Trophoblast cell (in vitro differentiated cells and primary cell): ENCODE measurements around the gene TACR1.
A peak's percentile ranks its signal among the peaks of the same experiment; 100 is the strongest.
"Not testable (repeated sequence)": the region's sequence is repeated elsewhere in the genome, so short reads cannot be mapped to it uniquely, and the experiment has no call there.

Source experiments
- DNase-seq, 2 donors: peaks; one replicate each; pipeline ENCODE4 v3.0.0-alpha.2; 2016
- H2AFZ ChIP-seq: 2 replicates; pipeline ENCODE4 v1.6.1; 2013; ENCODE audit warnings: low read length, moderate library complexity, mild to moderate bottlenecking; ENCODE audit not compliant: insufficient read depth, poor library complexity
- H2AK5ac ChIP-seq: 2 replicates; pipeline ENCODE4 v1.6.1; 2013; ENCODE audit warnings: mild to moderate bottlenecking, low read length
- H2BK120ac ChIP-seq: 2 replicates; pipeline ENCODE4 v1.6.1; 2013; ENCODE audit warnings: low read length, mild to moderate bottlenecking, moderate library complexity; ENCODE audit not compliant: insufficient read depth, poor library complexity
- H2BK12ac ChIP-seq: 2 replicates; pipeline ENCODE4 v1.6.1; 2013; ENCODE audit warnings: mild to moderate bottlenecking, low read length, moderate library complexity
- H2BK5ac ChIP-seq: 2 replicates; pipeline ENCODE4 v1.6.1; 2013; ENCODE audit warnings: low read length, low read depth, moderate library complexity, mild to moderate bottlenecking; ENCODE audit not compliant: poor library complexity
- H3K14ac ChIP-seq: 2 replicates; pipeline ENCODE4 v1.6.1; 2013; ENCODE audit warnings: mild to moderate bottlenecking, low read length
- H3K18ac ChIP-seq: 2 replicates; pipeline ENCODE4 v1.6.1; 2013; ENCODE audit warnings: mild to moderate bottlenecking, low read length
- H3K23ac ChIP-seq: 2 replicates; pipeline ENCODE4 v1.6.1; 2013; ENCODE audit warnings: low read length
- H3K27ac ChIP-seq: 2 replicates; pipeline ENCODE4 v1.5.1; 2013; ENCODE audit warnings: low read depth, mild to moderate bottlenecking, inconsistent platforms, low read length, moderate library complexity
- H3K27me3 ChIP-seq: 2 replicates; pipeline ENCODE4 v1.6.1; 2013; ENCODE audit warnings: inconsistent platforms, mild to moderate bottlenecking, low read length, moderate library complexity; ENCODE audit not compliant: insufficient read depth
- H3K36me3 ChIP-seq, 2 experiments: 1 replicate in 1 of 2; 2 replicates in 1 of 2; pipeline ENCODE4 v1.6.1; 2013; ENCODE audit warnings: low read length in 2 of 2, mild to moderate bottlenecking in 2 of 2, moderate library complexity in 1 of 2; ENCODE audit not compliant: insufficient read depth in 2 of 2, control insufficient read depth in 1 of 2
- H3K4ac ChIP-seq: 2 replicates; pipeline ENCODE4 v1.6.1; 2013; ENCODE audit warnings: low read depth, mild to moderate bottlenecking, low read length, moderate library complexity
- H3K4me1 ChIP-seq, 2 experiments: 1 replicate in 1 of 2; 2 replicates in 1 of 2; pipeline ENCODE4 v1.6.1; 2013; ENCODE audit warnings: low read length in 2 of 2, mild to moderate bottlenecking in 2 of 2, moderate library complexity in 1 of 2; ENCODE audit not compliant: insufficient read depth in 2 of 2, control insufficient read depth in 1 of 2
- H3K4me2 ChIP-seq: 2 replicates; pipeline ENCODE4 v1.6.1; 2013; ENCODE audit warnings: inconsistent platforms, mild to moderate bottlenecking, low read length, moderate library complexity
- H3K4me3 ChIP-seq: 2 replicates; pipeline ENCODE4 v1.5.1; 2013; ENCODE audit warnings: mild to moderate bottlenecking, low read depth, low read length, inconsistent platforms
- H3K79me1 ChIP-seq: one replicate; pipeline ENCODE4 v1.6.1; 2013; ENCODE audit warnings: low read length
- H3K79me2 ChIP-seq: 2 replicates; pipeline ENCODE4 v1.6.1; 2013; ENCODE audit warnings: low read length, mild to moderate bottlenecking; ENCODE audit not compliant: control insufficient read depth, insufficient read depth, poor library complexity
- H3K9ac ChIP-seq: 2 replicates; pipeline ENCODE4 v1.6.1; 2013; ENCODE audit warnings: mild to moderate bottlenecking, low read length
- H3K9me3 ChIP-seq: 2 replicates; pipeline ENCODE4 v1.6.1; 2013; ENCODE audit warnings: low read depth, mild to moderate bottlenecking, control low read depth, inconsistent platforms, low read length; ENCODE audit not compliant: insufficient read depth
- H4K12ac ChIP-seq: 2 replicates; pipeline ENCODE4 v1.6.1; 2013; ENCODE audit warnings: low read depth, mild to moderate bottlenecking, low read length, moderate library complexity
- H4K8ac ChIP-seq: 2 replicates; pipeline ENCODE4 v1.6.1; 2013; ENCODE audit warnings: low read depth, mild to moderate bottlenecking, low read length, moderate library complexity
- H4K91ac ChIP-seq: one replicate; pipeline ENCODE4 v1.6.1; 2013; ENCODE audit warnings: low read depth, mild to moderate bottlenecking, low read length, moderate library complexity
- WGBS: extraction: QIAGEN DNeasy Blood & Tissue Kit; methylation state at CpG from one replicate; pipeline ENCODE4 v1.1.7; 2013; ENCODE audit warnings: missing lambda C conversion rate; ENCODE audit not compliant: insufficient read length, insufficient coverage; ENCODE audit errors: extremely low coverage; 5-methylcytosine and 5-hydroxymethylcytosine counted together

TACR1 gene

GRCh38 chr2:75147884-75148283 is 51.4 kb downstream of the TACR1 start:
- DNase-seq, H2BK12ac ChIP-seq, H3K18ac ChIP-seq, H4K8ac ChIP-seq, H2BK5ac ChIP-seq, H3K9me3 ChIP-seq, H2AFZ ChIP-seq, H3K23ac ChIP-seq, H4K12ac ChIP-seq, H3K79me1 ChIP-seq, H3K27me3 ChIP-seq, H3K14ac ChIP-seq, H4K91ac ChIP-seq, H3K4me1 ChIP-seq, H3K4me3 ChIP-seq, H3K36me3 ChIP-seq, H3K4me2 ChIP-seq, H3K4ac ChIP-seq, H2AK5ac ChIP-seq, H3K27ac ChIP-seq, H3K9ac ChIP-seq, H2BK120ac ChIP-seq, H3K79me2 ChIP-seq: not testable (repeated sequence)
- WGBS = no CpG with 5 or more reads among the region's 6 CpGs

DNA sequence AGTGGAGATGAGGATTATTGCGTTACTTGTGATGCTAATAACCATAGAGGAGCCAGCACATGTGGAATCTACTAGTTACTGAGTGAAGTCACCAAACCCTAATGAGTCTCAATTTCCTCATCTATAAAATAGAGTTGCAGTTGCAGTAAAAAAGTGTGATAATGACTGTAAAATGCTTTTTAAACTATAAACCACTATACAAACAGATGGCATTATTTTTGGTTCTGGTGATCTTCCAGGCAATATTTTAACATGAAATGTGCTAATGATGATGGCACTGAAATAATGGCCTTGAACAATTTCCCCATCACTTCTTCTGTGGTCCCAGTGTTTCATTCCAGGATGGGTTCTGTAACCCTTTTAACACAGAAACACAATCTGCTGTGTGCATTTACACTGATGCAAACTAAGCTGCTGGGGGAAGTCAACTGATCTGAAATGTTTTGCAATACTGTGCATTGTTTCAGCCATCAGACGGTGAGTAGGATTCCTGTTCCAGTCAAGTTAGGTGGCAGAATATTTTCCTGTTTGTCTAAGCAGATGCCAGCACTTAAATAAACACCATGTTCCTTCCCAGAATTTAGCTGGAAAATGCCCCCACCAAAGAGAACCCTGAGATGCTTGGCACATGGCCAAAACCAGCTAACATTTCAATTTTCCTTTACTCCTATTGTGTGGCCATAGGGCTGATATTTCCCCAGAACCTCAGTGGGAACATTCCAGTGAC is 52.6 kb downstream of the TACR1 start:
- Histone ChIP-seq H3K27me3 (no peaks in the 10 kb centered on the region), H2BK120ac (no peak overlapping the region), H3K14ac (no peak overlapping the region), H4K8ac (no peak overlapping the region), H3K4me2 (no peak overlapping the region), H2AK5ac (no peak overlapping the region), H3K4me1 (peaks cover 3 to 5% of the 10 kb centered on the region in 2 experiments), H4K12ac (no peak overlapping the region), H3K4ac (no peak overlapping the region), H3K4me3 (no peak overlapping the region), H3K23ac (no peak overlapping the region), H2BK5ac (no peak overlapping the region), H2AFZ (no peak overlapping the region), H3K9me3 (no peaks in the 10 kb centered on the region), H3K79me1 (peaks cover 2% of the 10 kb centered on the region), H3K36me3 (no peaks in the 10 kb centered on the region), H2BK12ac (no peak overlapping the region), H4K91ac (no peak overlapping the region), H3K18ac (no peak overlapping the region), H3K79me2 (peaks cover 1% of the 10 kb centered on the region), H3K27ac (no peak overlapping the region), H3K9ac (no peak overlapping the region)
- no CpG with 5 or more reads among the region's 2 CpGs for WGBS
- peak in 1 of 2 donors; percentile 62 for DNase-seq

DNA sequence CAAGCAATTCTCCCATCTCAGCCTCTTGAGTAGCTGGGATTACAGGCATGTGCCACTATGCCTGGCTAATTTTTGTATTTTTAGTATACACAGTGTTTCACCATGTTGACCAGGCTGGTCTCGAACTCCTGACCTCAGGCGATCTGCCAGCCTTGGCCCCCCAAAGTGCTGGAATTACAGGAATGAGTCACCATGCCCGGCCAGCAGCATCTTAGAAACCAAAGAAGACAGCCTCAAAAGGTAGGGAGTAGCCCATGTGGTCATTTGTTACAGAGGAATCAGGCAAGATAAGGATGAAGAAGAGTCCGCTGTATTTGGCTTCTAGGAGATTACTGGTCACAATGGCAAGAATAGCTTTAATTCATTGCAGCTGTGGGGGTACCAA is 53.1 kb downstream of the TACR1 start:
- DNase-seq, H3K4ac ChIP-seq, H3K9ac ChIP-seq: not testable (repeated sequence)

GRCh38 chr2:75142081-75142480 is 57.2 kb downstream of the TACR1 start:
- H3K9me3 ChIP-seq = no peaks in the 10 kb centered on the region
- no peak overlapping the region for H3K18ac ChIP-seq
- no peak overlapping the region for H3K4ac ChIP-seq
- H3K4me2 ChIP-seq = no peak overlapping the region
- H2AFZ ChIP-seq = no peak overlapping the region
- H3K36me3 ChIP-seq = no peaks in the 10 kb centered on the region
- no peak overlapping the region for H4K12ac ChIP-seq
- no peak overlapping the region for H3K9ac ChIP-seq
- no peak overlapping the region for H2BK12ac ChIP-seq
- H3K79me2 ChIP-seq = peaks cover 1% of the 10 kb centered on the region
- no peak overlapping the region for H4K91ac ChIP-seq
- no peak overlapping the region for H3K4me3 ChIP-seq
- H2AK5ac ChIP-seq = no peak overlapping the region
- no peak overlapping the region for H3K14ac ChIP-seq
- no peak overlapping the region for H2BK5ac ChIP-seq
- H2BK120ac ChIP-seq = no peak overlapping the region
- no peaks in the 10 kb centered on the region for H3K27me3 ChIP-seq
- no peak overlapping the region for H4K8ac ChIP-seq
- no peak for DNase-seq
- no peak overlapping the region for H3K23ac ChIP-seq
- peaks cover 2% of the 10 kb centered on the region for H3K79me1 ChIP-seq
- H3K27ac ChIP-seq = no peak overlapping the region
- no CpG with 5 or more reads among the region's 3 CpGs for WGBS
- H3K4me1 ChIP-seq = peaks cover 3 to 6% of the 10 kb centered on the region in 2 experiments

More for the DNA sequence above, 53.1 kb downstream of the TACR1 start:
- H3K4me3 ChIP-seq, H2BK12ac ChIP-seq, H2BK120ac ChIP-seq, H3K36me3 ChIP-seq, H3K79me2 ChIP-seq, H3K23ac ChIP-seq, H3K27me3 ChIP-seq, H4K91ac ChIP-seq, H3K4me2 ChIP-seq, H3K14ac ChIP-seq, H2AFZ ChIP-seq, H3K79me1 ChIP-seq, H2AK5ac ChIP-seq, H3K18ac ChIP-seq, H4K12ac ChIP-seq, H3K9me3 ChIP-seq, H2BK5ac ChIP-seq, H3K4me1 ChIP-seq, H3K27ac ChIP-seq, H4K8ac ChIP-seq: not testable (repeated sequence)
- no CpG with 5 or more reads among the region's 4 CpGs for WGBS
